Renal pelvis (tissue), 12 donors: ENCODE data around the gene DZIP1L. TPM values are rescaled to one million over a fixed set of nuclear protein-coding genes. Genes with fewer than 3 reads are reported as not detected.
A peak's percentile ranks its signal among the peaks of the same experiment; 100 is the strongest.
"Not testable (repeated sequence)": the region's sequence is repeated elsewhere in the genome, so short reads cannot be mapped to it uniquely, and the experiment has no call there.

Experiments
- DNase-seq: peaks from one replicate; pipeline ENCODE4 v3.0.0-alpha.2; 2013
- long read RNA-seq, 16 experiments: transcript quantifications; one replicate each; lab custom pipeline, GENCODE V29; 2026
- polyA plus RNA-seq, 3 donors: library from polyadenylated mRNA; unstranded; fragments of 120-200 nt; gene quantifications; one replicate each; pipeline ENCODE4 v1.2.1, GENCODE V29; 2013; ENCODE audit not compliant: insufficient read length in 3 of 3

Gene DZIP1L, protein sequence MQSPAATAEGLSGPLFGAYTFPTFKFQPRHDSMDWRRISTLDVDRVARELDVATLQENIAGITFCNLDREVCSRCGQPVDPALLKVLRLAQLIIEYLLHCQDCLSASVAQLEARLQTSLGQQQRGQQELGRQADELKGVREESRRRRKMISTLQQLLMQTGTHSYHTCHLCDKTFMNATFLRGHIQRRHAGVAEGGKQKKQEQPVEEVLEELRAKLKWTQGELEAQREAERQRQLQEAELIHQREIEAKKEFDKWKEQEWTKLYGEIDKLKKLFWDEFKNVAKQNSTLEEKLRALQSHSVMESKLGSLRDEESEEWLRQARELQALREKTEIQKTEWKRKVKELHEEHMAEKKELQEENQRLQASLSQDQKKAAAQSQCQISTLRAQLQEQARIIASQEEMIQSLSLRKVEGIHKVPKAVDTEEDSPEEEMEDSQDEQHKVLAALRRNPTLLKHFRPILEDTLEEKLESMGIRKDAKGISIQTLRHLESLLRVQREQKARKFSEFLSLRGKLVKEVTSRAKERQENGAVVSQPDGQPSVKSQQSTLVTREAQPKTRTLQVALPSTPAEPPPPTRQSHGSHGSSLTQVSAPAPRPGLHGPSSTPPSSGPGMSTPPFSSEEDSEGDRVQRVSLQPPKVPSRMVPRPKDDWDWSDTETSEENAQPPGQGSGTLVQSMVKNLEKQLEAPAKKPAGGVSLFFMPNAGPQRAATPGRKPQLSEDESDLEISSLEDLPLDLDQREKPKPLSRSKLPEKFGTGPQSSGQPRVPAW
- 10 to 100 TPM; 15.4 to 26.2 (median 22.2) TPM for polyA plus RNA-seq
- long read RNA-seq, donor 1, partial matches to known transcripts, result 0 of 1 reads
- long read RNA-seq, donor 1, other reads (novel, unspliced or antisense), result 0 of 1 reads
- long read RNA-seq, donor 2, result 0 reads
- long read RNA-seq, donor 3, partial matches to known transcripts, result 0 of 1 reads
- long read RNA-seq, donor 3, other reads (novel, unspliced or antisense), result 0 of 1 reads
- long read RNA-seq, donor 4, result 0 reads
- long read RNA-seq, donor 5, result 0 reads
- long read RNA-seq, donor 6, result 0 reads
- long read RNA-seq, donor 7, partial matches to known transcripts, result 0 of 3 reads
- long read RNA-seq, donor 7, other reads (novel, unspliced or antisense), result 0 of 3 reads
- long read RNA-seq, donor 8, result 0 reads
- long read RNA-seq, donor 9, result 0 reads
- long read RNA-seq, donor 10, result 0 reads
- long read RNA-seq, donor 11, partial matches to known transcripts, result 0 of 1 reads
- long read RNA-seq, donor 11, other reads (novel, unspliced or antisense), result 0 of 1 reads
- long read RNA-seq, donor 12, partial matches to known transcripts, result 0 of 1 reads
- long read RNA-seq, donor 12, other reads (novel, unspliced or antisense), result 0 of 1 reads
- long read RNA-seq, donor 13, partial matches to known transcripts, result 0 of 1 reads
- long read RNA-seq, donor 13, other reads (novel, unspliced or antisense), result 0 of 1 reads
- long read RNA-seq, donor 14, result 0 reads
- long read RNA-seq, donor 15, partial matches to known transcripts, result 0 of 1 reads
- long read RNA-seq, donor 15, other reads (novel, unspliced or antisense), result 0 of 1 reads
- long read RNA-seq, donor 16, partial matches to known transcripts, result 0 of 2 reads
- long read RNA-seq, donor 16, other reads (novel, unspliced or antisense), result 0 of 2 reads

DNA sequence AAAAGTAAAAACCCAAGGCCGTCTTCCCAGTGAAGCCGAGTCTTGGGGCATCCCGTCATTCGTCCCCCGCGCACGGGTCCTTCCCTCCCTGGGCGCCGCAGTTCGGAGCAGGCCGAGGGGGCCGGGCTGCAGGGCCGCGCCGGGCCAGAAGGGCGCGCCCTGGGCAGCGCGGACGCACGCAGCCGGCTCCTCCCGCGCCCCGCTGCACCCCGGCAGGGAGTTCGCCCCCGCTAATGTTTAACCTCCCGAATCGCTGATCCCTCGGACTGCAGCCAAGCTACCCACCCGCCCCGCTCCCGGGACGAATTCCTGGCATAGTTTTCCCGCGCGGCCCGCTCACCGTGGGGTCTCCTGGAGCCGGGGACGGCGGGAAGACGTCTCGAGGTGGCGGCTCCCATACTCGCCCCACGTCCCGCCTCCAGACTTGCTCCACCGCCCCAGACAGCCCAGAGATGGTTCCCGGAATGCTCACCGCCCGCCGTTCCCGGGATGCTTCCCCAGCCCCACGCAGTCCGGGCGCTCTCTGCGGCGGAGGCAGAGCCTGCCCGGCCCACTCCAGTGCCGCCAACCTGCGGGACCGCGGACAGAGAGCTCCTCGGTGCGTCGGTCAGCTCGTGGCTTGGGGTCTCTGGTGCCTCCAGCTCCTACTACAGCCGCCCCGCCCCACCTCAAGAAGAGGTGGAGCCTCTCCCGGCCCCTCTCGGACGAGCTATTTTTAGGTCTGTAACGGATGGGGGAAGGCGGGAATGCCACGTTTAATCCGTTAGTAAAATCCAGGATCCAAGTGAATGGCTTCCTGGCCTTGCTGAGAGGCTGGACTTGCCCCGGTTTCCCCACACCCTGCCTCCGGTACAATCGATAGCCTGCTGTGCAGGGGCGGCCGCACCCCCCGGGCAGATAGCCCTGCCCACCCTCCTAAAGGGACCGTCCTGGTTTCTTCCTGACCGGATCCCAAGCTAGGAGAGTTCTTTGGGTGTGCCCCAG, at the start of gene DZIP1L:
DZIP1L (minus strand) TSS at position 621 of the 984 bp plus-strand sequence. CDS start 11,637 bp downstream, outside the sequence.
- DNase-seq, result peak; percentile 62

DNA sequence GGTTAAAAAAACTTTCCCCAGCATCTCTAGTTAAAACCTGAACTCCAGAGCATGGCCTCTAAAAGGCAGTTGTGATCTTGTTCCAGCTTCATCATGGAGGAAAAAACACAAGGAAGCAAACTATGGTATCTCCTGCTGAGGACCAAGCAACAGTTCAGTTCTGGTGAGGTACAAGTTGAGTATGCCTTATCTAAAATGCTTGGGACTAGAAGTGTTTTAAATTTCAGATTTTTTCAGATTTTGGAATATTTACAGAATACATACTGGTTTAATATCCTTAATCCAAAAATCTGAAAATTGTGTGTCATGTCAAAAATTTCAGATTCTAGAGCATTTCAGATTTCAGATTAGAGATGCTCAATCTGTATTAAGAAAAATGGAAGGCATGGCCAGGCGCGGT, 49.7 kb upstream of the DZIP1L start:
- DNase-seq, result no peak

DNA sequence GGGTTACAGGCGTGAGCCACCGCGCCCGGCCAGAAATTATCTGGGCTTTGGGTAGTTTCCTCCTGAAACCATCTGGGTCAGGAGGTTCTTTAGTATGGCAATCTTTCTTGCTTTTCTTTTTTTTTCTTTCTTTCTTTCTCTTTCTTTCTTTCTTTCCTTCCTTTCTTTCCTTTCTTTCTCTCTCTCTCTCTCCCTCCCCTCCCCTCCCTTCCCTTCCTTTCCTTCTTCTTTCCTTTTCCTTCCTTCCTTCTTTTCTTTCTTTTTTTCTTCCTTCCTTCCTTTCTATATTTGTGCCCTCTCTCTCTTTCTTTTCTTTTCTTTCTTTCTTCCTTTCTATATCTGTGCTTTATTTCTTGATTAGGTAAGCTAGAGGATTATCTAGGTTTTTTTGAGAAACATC, 42.3 kb upstream of the DZIP1L start:
- no peak for DNase-seq

DNA sequence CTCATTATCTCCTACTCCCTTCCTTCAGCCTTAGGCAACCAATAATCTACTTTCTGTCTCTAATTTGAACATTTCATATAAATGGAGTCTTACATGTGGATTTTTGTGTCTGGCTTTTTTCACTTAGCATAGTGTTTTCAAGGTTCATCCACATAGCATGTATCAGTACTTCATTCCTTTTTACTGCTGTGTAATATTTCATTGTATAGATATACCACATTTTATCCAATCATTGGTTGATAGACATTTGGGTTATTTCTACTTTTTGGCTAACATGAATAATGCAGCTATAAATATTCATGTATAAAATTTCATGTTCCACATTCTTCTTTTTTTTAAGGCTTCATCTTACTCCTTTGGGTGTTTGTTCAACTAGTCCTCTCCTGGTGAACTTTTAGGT, 39.1 kb upstream of the DZIP1L start:
- DNase-seq, result no peak

DNA sequence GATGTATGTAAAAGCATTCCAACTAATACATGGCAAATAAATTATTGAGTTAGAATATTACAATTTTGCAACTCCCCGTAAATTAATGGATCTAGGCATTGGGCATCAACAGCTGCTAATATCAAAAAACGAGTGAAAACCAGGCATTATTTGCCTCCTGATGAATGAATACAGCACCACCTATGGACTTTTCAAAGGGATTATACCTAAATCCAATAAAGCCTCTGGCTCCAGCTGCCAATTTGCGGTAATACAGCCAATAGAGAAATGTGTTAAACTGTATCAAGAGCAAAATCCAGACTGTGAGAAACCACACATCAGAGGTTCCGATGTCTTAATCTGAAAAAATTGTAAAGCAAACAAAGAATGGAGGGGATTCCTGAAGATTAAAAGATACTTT, 33.1 kb upstream of the DZIP1L start:
- DNase-seq, result no peak

DNA sequence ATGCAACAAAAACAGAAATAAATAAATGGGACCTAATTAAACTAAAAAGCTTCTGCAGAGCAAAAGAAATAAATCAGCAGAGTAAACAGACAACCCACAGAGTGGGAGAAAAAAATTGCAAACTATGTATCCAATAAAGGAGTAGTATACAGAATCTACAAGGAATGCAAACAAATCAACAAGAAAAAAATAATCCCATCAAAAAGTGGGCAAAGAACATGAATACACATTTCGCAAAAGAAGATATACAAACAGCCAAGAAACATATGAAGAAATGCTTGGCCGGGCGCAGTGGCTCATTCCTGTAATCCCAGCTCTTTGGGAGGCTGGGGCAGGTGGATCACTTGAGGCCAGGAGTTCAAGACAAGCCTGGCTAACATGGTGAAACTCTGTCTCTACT, 26.8 kb upstream of the DZIP1L start:
- not testable (repeated sequence) for DNase-seq

DNA sequence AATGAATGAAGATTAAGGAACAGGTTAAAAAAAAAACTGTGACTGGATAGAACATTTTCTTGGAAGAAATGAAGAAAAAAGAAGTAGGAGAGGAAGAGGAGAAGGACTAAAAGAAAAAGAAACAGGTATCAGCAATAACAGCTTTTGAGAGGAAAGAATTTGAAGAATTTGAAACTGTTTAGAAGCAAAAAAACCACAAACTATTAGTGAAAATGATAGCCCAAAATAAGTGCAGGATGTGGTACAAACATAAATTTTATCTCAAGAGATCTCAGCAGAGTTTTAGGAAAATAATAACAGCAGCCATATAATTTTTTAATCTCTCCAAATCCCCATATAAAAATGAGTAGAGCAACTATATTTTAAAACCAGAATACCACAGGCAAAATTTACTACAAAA, 25.5 kb upstream of the DZIP1L start:
- no peak for DNase-seq

DNA sequence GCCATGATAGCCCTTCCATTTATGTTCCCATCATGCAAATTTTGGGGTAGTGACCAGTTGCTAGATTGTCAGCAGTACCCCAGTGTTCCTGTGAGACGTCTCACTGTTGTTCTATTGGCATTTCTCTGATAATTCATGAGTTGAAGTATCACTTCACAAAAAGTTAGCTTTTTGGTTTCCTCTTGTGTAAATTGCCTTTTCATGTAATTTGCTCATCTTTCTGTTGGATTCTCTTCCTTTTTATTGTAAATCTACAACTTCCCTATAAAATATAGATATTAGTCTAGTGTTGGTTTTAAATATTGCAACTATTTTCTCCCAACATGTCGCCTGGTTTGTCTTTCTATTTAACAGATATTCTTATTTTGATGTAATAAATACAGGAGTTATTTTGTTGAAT, 24.3 kb upstream of the DZIP1L start:
- no peak for DNase-seq

DNA sequence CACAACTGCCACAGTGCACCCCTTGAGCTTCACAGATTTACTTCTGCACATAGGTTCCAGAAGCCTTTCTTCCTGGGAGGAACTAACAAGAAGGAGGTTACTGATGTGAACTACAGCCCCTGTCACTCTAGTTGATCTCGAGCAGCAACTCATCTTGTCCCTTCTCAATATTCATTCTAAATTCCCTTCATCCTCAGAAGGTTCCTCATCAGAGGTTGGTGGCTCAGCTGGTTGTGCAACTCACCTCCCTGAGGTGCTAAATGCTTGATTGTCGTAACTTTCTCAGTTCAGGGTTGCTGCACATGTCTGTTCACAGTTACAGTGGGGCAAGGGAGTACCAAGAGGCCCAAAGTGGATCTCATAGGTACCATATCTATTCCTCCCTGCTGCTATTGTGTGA, 22.5 kb upstream of the DZIP1L start:
- no peak for DNase-seq

DNA sequence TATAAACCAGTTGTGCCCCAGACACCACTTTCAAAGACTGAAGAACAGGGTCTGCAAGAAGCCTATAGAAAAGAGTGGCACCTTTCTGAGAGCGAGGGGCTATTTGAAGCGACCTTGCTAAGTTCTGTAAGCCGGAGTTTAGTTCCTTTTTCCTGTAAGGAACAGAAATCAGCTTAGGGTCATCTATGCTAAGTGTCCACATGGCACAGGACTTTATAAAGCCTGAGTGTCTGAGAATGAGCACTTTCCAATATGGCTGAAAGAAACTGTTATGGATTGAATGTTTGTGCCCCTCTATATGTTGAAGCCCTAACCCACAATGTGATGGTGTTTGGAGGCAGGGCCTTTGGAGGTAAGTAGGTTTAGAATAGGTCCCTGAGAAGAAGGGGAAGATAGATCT, 20.8 kb upstream of the DZIP1L start:
- no peak for DNase-seq

DNA sequence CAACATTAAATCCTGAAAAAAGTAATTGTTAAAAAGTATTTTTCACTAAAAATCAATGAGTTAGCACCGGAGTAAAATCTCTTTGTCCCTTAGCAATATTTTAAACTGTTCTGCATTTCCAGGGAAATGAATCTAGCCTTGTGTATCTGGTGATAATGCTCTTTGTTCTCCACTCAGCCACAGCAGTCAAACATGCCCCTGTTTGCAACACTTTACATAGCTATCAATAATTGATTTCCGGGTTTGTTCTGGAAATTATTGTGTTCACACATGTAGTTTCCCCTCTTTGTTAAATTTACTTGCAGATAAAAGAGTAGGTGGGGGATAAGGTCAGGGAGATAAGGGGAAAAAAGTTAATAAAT, 20.4 kb upstream of the DZIP1L start:
- DNase-seq, result no peak

DNA sequence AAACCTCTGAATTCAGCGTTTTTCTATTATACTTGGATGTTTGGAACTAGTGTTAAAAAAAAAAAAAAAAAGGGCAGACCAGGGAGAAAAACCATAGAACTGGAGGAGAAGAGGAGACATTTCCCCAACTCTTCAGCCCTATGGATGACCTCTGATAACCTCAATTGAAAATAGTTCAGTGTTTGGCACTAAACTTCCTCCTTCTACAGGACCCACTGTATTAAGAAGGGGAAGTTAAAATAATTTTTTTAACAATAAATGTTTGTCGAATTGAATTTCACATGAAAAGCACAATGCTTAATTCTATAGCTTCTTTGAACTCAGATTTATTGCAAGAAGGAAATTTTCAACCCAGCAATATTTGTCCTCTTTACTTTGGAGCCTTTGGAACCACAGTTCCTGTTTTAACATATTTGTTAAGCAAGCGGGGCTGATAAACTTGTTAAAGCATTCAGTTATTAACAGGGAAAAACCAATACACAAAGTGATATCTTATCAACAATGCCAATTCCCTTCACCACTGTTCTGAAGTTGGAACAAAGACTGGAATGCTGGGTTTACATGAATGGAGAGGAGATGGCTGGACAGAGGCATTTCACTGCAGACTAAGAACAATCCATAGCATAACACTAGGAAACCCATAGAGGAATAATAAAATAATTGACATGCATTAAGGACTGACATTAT, 19.9 kb upstream of the DZIP1L start:
- DNase-seq, result no peak

DNA sequence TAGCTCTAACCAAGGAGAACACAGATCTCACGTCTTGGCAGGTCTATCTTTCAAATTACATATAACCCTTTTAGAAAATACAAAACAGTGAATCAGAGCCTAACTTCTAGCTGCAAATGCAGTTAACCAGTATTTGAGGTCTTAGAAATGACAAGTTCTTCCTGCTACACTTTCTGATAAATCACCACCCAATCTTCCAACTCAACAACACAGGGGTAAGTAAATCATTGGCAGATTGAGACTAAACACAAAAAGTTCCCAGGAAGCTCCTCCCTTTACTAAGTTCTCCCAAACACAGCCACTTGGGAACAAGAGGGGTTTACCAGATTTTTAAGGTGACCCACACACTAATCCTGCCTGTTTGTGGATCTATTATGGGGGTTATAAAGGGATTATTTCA, 16.8 kb upstream of the DZIP1L start, which contains the start of gene A4GNT:
A4GNT (minus strand) TSS at position 152 of the 400 bp plus-strand sequence. CDS start 1,134 bp downstream, outside the sequence.
- no peak for DNase-seq

DNA sequence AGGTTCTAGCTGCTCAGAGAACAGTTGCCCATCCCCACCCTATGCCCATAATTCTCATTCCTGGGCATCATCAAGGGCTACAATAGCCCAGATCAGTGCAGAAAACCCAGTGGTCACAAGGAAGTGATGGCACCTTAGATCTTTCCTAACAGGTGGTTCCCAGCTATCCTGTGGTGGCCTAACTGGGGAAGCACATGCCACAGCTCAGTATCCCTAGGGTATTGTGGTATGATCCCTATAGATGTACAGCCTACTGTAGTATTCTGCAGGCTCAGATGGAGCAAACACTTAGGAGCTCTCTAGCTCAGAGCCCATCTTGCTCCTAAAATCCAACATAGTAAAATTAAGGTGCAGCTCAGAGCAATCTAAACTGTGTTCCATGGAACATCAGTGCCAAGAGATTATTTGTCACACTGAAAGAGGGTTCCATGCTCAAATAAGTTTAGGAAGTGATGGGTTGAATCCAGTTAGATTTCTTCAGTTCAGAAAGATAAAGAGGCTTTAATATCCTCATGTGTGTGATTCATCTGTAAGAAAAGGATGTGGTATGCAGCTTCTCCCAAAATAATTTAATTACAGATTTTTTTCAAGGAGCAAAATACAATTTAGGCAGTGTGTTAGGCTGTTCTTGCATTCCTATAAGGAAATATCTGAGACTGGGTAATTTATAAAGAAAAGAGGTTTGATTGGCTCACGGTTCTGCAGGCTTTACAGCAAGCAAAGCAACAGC, 12.4 kb upstream of the DZIP1L start:
- DNase-seq, result no peak

DNA sequence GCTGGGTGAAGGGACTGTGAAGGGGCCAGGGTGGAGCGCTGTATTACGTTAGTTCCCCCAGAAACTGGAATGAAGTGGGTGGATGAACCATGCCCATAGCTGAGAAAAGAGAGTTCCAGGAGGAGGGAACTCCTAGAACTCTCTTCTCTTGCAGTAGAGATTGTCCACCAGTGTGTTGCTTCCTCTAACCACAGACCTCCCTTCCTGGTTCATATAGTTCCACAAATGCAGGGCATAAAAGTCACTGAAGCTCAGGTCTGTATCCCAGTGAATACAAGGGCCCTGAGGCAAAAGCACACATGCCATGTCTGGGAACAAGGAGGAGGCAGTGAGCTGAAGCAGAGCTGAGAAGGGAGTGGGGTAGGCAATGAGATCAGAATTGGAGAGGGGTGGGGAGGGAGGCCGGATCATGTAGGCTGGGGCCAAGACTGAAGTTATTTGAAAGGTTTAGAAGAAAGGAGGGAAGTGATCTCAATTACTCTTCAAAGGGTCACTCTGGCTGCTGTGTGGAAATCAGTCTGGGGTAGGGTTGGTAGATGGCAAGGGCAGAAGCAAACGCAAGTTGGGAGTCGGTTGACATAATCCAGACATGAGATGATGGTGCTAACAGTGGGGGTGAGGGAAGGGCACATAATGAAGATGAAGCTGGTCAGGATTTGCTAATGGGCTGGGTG, 10.3 kb upstream of the DZIP1L start:
- DNase-seq, result peak; percentile 36

DNA sequence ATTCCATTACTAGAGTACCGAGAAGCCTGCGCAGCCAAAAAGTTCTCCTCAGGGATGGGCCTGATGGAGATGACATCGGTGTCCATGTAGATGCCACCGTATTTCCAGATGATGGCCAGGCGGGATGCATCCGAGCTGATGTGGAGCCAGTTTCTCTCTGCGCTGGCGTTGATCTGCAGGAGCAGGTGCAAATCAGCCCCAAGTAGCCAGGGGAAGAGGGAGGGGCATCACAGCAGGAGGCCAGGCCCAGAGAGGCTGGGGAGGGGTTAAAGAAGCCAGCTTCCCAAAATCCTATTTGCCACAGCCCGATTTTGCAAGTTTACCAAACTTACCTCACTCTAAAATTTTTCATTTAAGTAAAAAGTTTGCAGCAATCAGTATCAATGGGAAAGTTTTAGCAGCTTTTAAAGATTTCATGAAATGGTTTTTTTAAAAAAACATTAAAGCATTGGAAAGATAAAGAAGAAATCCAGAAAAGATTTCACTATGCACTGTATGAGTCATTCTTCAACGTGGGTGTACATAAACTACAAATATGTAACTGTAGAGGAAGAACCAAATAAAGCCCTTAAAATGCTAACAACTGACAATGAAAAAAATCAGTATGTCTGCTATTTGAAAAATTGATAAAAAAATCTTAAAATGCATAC, 9.4 kb upstream of the DZIP1L start:
- DNase-seq, result no peak

DNA sequence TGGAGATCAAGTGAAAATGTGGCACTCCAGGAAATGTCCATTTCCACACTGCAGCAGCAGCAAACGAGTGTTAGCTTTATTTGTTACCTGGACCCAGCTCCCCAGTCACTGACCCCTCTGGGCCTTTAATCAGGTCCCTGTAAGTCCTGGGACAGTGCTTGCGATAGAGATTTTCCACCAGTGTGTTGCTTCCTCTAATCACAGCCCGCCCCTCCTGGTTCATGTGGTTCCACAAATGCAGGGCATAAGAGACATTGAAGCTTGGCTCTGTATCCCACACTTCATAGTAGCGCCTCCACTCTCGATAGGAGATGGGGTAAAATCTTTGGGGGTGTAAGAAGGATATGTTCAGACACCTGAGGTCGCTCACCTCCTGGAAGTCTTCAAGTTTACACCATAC, 8.8 kb upstream of the DZIP1L start:
- no peak for DNase-seq

DNA sequence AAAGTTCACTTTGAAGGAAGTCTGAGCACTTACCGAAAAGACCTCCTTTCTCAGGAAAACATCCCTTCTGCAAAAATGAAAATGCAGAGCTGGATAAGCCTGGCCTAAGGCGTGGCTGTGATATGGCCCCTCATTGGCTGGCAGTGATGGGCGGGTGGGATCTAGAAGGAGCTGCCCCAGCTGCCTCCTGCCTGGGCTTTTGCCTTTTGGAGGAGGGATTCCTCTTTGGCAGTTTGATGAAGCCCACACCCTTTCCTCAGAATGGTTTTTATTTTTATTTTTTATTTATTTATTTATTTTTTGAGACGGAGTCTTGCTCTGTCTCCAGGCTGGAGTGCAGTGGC, 4.0 kb upstream of the DZIP1L start:
- no peak for DNase-seq
